GM12865 (cell line): ENCODE measurements around the gene OMP.
"Not testable (repeated sequence)": the region's sequence is repeated elsewhere in the genome, so short reads cannot be mapped to it uniquely, and the experiment has no call there.

ENCODE experiments used
- DNase-seq: peaks from one replicate; pipeline ENCODE4 v3.0.0; 2010; ENCODE audit warnings: low read depth
- H3K4me3 ChIP-seq: 2 replicates; pipeline ENCODE4 v1.5.1; 2011; ENCODE audit warnings: mild to moderate bottlenecking, low read depth, low read length, control low read depth
- TF ChIP-seq, protein P1 (sequence below): IDR thresholded peaks from 2 replicates; pipeline ENCODE4 v1.5.1; 2011; ENCODE audit warnings: low read length, control low read depth, low read depth, inconsistent platforms; ENCODE audit not compliant: insufficient read depth; ENCODE audit errors: missing control alignments

Gene OMP

DNA sequence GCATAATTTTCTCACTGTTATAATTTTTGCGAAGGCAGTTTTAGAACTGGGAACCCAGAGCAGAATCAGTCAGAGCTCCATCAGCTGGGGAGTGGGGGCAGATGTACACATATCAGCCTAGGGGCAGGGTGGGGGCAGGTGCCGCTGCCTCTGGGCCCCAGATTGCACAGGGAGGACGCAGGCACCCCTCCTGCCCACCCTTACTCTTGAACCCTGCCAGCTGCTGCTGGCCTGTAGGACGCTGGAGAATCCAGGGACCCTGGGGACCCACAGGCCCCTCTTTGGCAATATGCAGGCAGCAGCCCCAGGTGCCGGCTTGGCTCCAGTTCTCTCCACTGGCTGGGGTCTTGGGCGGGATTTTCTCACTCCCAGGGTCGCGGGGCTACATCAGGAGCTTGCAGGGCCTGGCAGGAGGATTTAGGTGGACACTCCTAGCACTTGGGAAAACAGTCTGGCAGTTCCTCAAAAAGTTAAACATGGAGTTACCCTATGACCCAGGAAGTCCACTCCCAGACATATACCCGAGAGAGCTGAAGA lies 44.6 kb upstream of the OMP start:
- DNase-seq, result no peak
- H3K4me3 ChIP-seq, result no peak overlapping the region
- TF ChIP-seq, protein P1, sequence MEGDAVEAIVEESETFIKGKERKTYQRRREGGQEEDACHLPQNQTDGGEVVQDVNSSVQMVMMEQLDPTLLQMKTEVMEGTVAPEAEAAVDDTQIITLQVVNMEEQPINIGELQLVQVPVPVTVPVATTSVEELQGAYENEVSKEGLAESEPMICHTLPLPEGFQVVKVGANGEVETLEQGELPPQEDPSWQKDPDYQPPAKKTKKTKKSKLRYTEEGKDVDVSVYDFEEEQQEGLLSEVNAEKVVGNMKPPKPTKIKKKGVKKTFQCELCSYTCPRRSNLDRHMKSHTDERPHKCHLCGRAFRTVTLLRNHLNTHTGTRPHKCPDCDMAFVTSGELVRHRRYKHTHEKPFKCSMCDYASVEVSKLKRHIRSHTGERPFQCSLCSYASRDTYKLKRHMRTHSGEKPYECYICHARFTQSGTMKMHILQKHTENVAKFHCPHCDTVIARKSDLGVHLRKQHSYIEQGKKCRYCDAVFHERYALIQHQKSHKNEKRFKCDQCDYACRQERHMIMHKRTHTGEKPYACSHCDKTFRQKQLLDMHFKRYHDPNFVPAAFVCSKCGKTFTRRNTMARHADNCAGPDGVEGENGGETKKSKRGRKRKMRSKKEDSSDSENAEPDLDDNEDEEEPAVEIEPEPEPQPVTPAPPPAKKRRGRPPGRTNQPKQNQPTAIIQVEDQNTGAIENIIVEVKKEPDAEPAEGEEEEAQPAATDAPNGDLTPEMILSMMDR, result no peak

DNA sequence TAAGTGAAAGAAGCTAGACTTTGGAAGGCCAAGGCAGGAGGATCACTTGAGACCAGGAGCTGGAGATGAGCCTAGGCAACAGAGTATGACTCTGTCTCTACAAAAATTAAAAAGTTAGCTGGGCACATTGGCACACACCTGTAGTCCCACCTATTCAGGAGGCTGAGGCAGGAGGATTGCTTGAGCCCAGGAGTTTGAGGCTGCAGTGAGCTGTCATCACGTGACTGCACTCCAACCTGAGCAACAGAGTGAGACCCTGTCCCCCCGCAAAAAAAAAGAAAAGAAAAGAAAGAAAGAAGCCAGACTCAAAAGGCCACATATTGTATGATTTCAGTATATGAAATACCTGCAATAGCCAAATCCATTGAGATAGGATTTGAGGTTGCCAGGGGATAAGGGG lies 43.7 kb upstream of the OMP start:
- H3K4me3 ChIP-seq, result no peak overlapping the region
- no peak for DNase-seq
- TF ChIP-seq, protein P1, result no peak

GRCh38 chr11:77059806-77060205 lies 42.8 kb upstream of the OMP start:
- DNase-seq, result no peak
- no peak overlapping the region for H3K4me3 ChIP-seq
- TF ChIP-seq, protein P1, result no peak

DNA sequence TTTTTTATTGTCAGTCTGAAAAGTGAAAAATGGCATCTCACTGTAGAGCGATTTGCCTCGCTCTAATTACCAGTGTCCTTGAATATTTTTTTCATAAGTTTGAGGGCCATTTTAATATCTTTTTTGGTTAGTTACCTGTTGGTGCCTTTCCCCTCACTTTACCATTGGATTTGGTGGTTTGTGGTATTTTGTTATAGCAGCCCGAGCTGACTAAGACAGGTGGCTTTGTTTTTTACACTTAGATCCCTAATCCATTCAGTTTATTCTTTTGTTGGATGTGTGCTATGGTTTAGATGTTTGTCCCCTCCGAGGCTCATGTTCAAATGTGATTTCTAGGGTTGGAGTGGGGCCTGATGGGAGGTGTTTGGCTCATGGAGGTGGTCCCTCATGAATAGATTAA lies 42.4 kb upstream of the OMP start:
- no peak overlapping the region for H3K4me3 ChIP-seq
- TF ChIP-seq, protein P1, result no peak
- no peak for DNase-seq

DNA sequence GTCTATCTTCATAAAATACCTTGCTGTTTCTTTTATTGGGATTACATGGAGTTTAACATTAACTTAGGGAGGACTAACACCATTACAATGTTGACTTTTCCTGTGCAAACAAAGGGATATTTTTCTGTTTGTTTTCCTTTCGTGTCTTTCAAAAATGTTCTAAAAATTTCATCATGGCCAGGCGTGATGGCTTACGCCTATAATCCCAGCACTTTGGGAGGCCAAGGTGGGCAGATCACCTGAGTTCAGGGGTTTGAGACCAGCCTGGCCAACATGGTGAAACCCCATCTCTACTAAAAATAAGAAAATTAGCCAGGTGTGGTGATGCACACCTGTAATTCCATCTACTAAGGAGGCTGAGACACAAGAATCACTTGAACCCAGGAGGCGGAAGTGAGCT lies 41.4 kb upstream of the OMP start:
- DNase-seq, result not testable (repeated sequence)

GRCh38 chr11:77062924-77063323 lies 39.7 kb upstream of the OMP start:
- no peak overlapping the region for H3K4me3 ChIP-seq
- TF ChIP-seq, protein P1, result peak; percentile 3
- no peak for DNase-seq

More for the DNA sequence above, 41.4 kb upstream of the OMP start:
- H3K4me3 ChIP-seq, result not testable (repeated sequence)

DNA sequence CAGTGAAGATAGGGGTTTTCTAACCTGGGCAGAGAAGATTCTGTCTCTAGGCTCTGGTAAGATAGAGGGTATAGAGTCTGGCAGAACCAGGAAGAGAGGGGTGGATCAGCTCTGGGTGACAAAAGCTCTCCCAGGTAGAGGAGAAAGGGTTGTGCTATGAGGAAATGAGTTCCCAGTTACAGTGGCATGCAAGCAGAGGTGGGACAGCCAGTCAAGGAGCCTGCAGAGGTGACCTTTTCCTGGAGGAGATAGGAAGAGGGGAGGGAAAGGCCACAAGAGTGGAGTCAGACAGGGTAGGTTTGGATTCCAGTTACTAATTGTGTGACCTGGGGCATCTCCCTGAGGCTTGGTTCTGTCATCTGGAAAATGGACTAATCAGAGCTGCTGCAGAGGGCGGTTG lies 39.2 kb upstream of the OMP start:
- DNase-seq, result no peak
- no peak overlapping the region for H3K4me3 ChIP-seq
- TF ChIP-seq, protein P1, result no peak
